Neural cell (in vitro differentiated cells): Measurements from ENCODE around the gene SDHAF2. TPM values are rescaled to one million over a fixed set of nuclear protein-coding genes. Genes with fewer than 3 reads are reported as not detected.
"Not testable (repeated sequence)": the region's sequence is repeated elsewhere in the genome, so short reads cannot be mapped to it uniquely, and the experiment has no call there.

ENCODE experiments used
- H2AFZ ChIP-seq: fragments of 200-600, 300-800 bp; sonication (generic), shearing (Covaris generic); 2 replicates; pipeline ENCODE4 v1.6.0; 2014; ENCODE audit warnings: low read depth, mild to moderate bottlenecking, antibody characterized with exemption, low read length, moderate library complexity
- H3F3A ChIP-seq: fragments of 200-600 bp; shearing (Covaris generic); 2 replicates; pipeline ENCODE4 v1.6.1; 2016; ENCODE audit warnings: mild to moderate bottlenecking, moderate library complexity, mixed read lengths, antibody characterized with exemption, low read length; ENCODE audit not compliant: insufficient read depth, poor library complexity, severe bottlenecking
- H3K27ac ChIP-seq: fragments of 200-600, 300-800 bp; sonication (generic), shearing (Covaris generic); 2 replicates; pipeline ENCODE4 v1.5.1; 2014; ENCODE audit warnings: mild to moderate bottlenecking, low read length, moderate library complexity
- H3K27me3 ChIP-seq: fragments of 300-800, 200-600 bp; sonication (generic), shearing (Covaris generic); 2 replicates; pipeline ENCODE4 v1.6.0; 2014; ENCODE audit warnings: mild to moderate bottlenecking, low read depth, low read length, moderate library complexity; ENCODE audit not compliant: insufficient read depth
- H3K36me3 ChIP-seq: fragments of 300-800, 200-600 bp; sonication (generic), shearing (Covaris generic); 2 replicates; pipeline ENCODE4 v1.5.1; 2014; ENCODE audit warnings: mild to moderate bottlenecking, antibody characterized with exemption, low read length, moderate library complexity; ENCODE audit not compliant: insufficient read depth
- H3K4me2 ChIP-seq: fragments of 300-800, 200-600 bp; sonication (generic), shearing (Covaris generic); 2 replicates; pipeline ENCODE4 v1.6.0; 2014; ENCODE audit warnings: mild to moderate bottlenecking, low read length
- H3K4me3 ChIP-seq: fragments of 300-800, 200-600 bp; sonication (generic), shearing (Covaris generic); 2 replicates; pipeline ENCODE4 v1.5.1; 2014; ENCODE audit warnings: mild to moderate bottlenecking, low read length, moderate library complexity
- H3K79me2 ChIP-seq: fragments of 200-600 bp; shearing (Covaris generic); replicated peaks from 2 replicates; pipeline ENCODE4 v1.6.0; 2014; ENCODE audit warnings: mild to moderate bottlenecking, low read length, moderate library complexity; ENCODE audit not compliant: insufficient read depth
- H3K9ac ChIP-seq: fragments of 300-800, 200-600 bp; sonication (generic), shearing (Covaris generic); 2 replicates; pipeline ENCODE4 v1.6.1; 2016; ENCODE audit warnings: mild to moderate bottlenecking, low read length, mixed read lengths
- H3K9me2 ChIP-seq: fragments of 200-600 bp; shearing (Covaris generic); 2 replicates; pipeline ENCODE4 v1.6.1; 2016; ENCODE audit warnings: mild to moderate bottlenecking, low read length, mixed read lengths; ENCODE audit not compliant: insufficient read depth
- H3K9me3 ChIP-seq: fragments of 200-600, 300-800 bp; sonication (generic), shearing (Covaris generic); 2 replicates; pipeline ENCODE4 v1.6.1; 2016; ENCODE audit warnings: mild to moderate bottlenecking, mixed run types, low read length, moderate library complexity, mixed read lengths
- H4K20me1 ChIP-seq: fragments of 200-600 bp; shearing (Covaris generic); 2 replicates; pipeline ENCODE4 v1.6.1; 2016; ENCODE audit warnings: mild to moderate bottlenecking, mixed run types; ENCODE audit not compliant: insufficient read depth
- EP300 ChIP-seq: fragments of 450-650 bp; conservative IDR thresholded peaks from 2 replicates; pipeline ENCODE4 v1.6.1; 2014; ENCODE audit warnings: antibody characterized with exemption, mild to moderate bottlenecking, moderate library complexity; ENCODE audit not compliant: poor library complexity, severe bottlenecking
- EZH2 ChIP-seq: fragments of 200-600, 300-800 bp; shearing (Covaris generic), sonication (generic); IDR thresholded peaks from 2 replicates; pipeline ENCODE4 v1.6.1; 2014; ENCODE audit warnings: antibody characterized with exemption, low read length, borderline replicate concordance, mild to moderate bottlenecking; ENCODE audit not compliant: insufficient read depth, poor library complexity, severe bottlenecking
- MXI1 ChIP-seq: fragments of 450-650 bp; conservative IDR thresholded peaks from 2 replicates; pipeline ENCODE4 v1.6.1; 2014; ENCODE audit warnings: antibody characterized with exemption, mild to moderate bottlenecking; ENCODE audit not compliant: poor library complexity, severe bottlenecking
- POLR2AphosphoS5 ChIP-seq: IDR thresholded peaks from 2 replicates; pipeline ENCODE4 v1.6.1; 2012
- RAD21 ChIP-seq: fragments of 450-650 bp; conservative IDR thresholded peaks from 2 replicates; pipeline ENCODE4 v1.6.1; 2014; ENCODE audit warnings: antibody characterized with exemption, mild to moderate bottlenecking, moderate library complexity
- SMC3 ChIP-seq: fragments of 450-650 bp; conservative IDR thresholded peaks from 2 replicates; pipeline ENCODE4 v1.6.1; 2014; ENCODE audit warnings: antibody characterized with exemption, mild to moderate bottlenecking, moderate library complexity; ENCODE audit not compliant: poor library complexity
- TAF1 ChIP-seq: IDR thresholded peaks from 2 replicates; pipeline ENCODE4 v1.6.1; 2012; ENCODE audit warnings: low read depth
- polyA plus RNA-seq: library from polyadenylated mRNA; depleted of rRNA; stranded (reverse); fragments of >200 nt; gene quantifications from 2 replicates; pipeline ENCODE4 v1.2.3, GENCODE V29; 2014
- TF ChIP-seq, protein P1 (sequence below): fragments of 450-650 bp; IDR thresholded peaks from 2 replicates; pipeline ENCODE4 v1.5.1; 2014; ENCODE audit warnings: antibody characterized with exemption, mild to moderate bottlenecking, moderate library complexity; ENCODE audit not compliant: poor library complexity, severe bottlenecking

Gene SDHAF2
- polyA plus RNA-seq, 1 donor from 2014 or later = 54.5 TPM

- H4K20me1 ChIP-seq = no peaks in the 10 kb centered on the region
- H3K9ac ChIP-seq = peak overlapping the region; percentile 99
- peak overlapping the region; percentile 100 for H3K4me2 ChIP-seq
- H3K9me2 ChIP-seq = no peaks in the 10 kb centered on the region
- peak overlapping the region; percentile 82 for H3K4me3 ChIP-seq
- H3F3A ChIP-seq = no peaks in the 10 kb centered on the region
- H2AFZ ChIP-seq = peak overlapping the region; percentile 87
- H3K27me3 ChIP-seq = no peaks in the 10 kb centered on the region
- H3K27ac ChIP-seq = peak overlapping the region; percentile 98
- H3K79me2 ChIP-seq = peaks cover 73% of the 10 kb centered on the region
- peaks cover 12% of the 10 kb centered on the region for H3K36me3 ChIP-seq
- no peaks in the 10 kb centered on the region for H3K9me3 ChIP-seq
- no peak for TF ChIP-seq EP300
- TF ChIP-seq RAD21 = peak; percentile 24
- TF ChIP-seq, protein P1, sequence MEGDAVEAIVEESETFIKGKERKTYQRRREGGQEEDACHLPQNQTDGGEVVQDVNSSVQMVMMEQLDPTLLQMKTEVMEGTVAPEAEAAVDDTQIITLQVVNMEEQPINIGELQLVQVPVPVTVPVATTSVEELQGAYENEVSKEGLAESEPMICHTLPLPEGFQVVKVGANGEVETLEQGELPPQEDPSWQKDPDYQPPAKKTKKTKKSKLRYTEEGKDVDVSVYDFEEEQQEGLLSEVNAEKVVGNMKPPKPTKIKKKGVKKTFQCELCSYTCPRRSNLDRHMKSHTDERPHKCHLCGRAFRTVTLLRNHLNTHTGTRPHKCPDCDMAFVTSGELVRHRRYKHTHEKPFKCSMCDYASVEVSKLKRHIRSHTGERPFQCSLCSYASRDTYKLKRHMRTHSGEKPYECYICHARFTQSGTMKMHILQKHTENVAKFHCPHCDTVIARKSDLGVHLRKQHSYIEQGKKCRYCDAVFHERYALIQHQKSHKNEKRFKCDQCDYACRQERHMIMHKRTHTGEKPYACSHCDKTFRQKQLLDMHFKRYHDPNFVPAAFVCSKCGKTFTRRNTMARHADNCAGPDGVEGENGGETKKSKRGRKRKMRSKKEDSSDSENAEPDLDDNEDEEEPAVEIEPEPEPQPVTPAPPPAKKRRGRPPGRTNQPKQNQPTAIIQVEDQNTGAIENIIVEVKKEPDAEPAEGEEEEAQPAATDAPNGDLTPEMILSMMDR = peak; percentile 49
Observed at GRCh38 chr11:61429346-61429690, 606 bp upstream of the SDHAF2 start.

GRCh38 chr11:61430839-61431238 is 915 bp downstream of the SDHAF2 start:
- H3K9me3 ChIP-seq, H3K36me3 ChIP-seq, H3F3A ChIP-seq, H2AFZ ChIP-seq, H4K20me1 ChIP-seq, H3K9me2 ChIP-seq, H3K27me3 ChIP-seq: not testable (repeated sequence)
- Histone ChIP-seq H3K4me2 (peak overlapping the region; percentile 92), H3K9ac (peak overlapping the region; percentile 99), H3K79me2 (peaks cover 74% of the 10 kb centered on the region), H3K27ac (peak overlapping the region; percentile 98), H3K4me3 (peak overlapping the region; percentile 82)

- Histone ChIP-seq H3K27ac (no peak overlapping the region), H3K36me3 (no peaks in the 10 kb centered on the region), H3K9me3 (no peaks in the 10 kb centered on the region), H3K4me3 (no peak overlapping the region), H3K27me3 (no peaks in the 10 kb centered on the region), H3K79me2 (peaks cover 45% of the 10 kb centered on the region), H3K9ac (no peak overlapping the region), H3K4me2 (no peak overlapping the region), H3F3A (no peaks in the 10 kb centered on the region), H4K20me1 (no peaks in the 10 kb centered on the region), H3K9me2 (no peaks in the 10 kb centered on the region), H2AFZ (no peak overlapping the region)
- TF ChIP-seq POLR2AphosphoS5 (no peak), SMC3 (no peak), MXI1 (no peak), TAF1 (no peak), EZH2 (no peak), RAD21 (no peak), EP300 (no peak)
- TF ChIP-seq, protein P1 = no peak
Observed at GRCh38 chr11:61437496-61437895, 7.6 kb downstream of the SDHAF2 start.
